Upper lobe of right lung (tissue), 1 donor: ENCODE measurements around the gene MSH2. TPM values are rescaled to one million over a fixed set of nuclear protein-coding genes. Genes with fewer than 3 reads are reported as not detected.

ENCODE experiments used
- ATAC-seq: fragments of 200-7000 bp; cut with Tn5 transposase; one replicate; pipeline ENCODE4 v1.9.1; 2020; ENCODE audit warnings: mild to moderate bottlenecking, moderate library complexity
- DNase-seq: peaks from one replicate; pipeline ENCODE4 v3.0.0-alpha.2; 2020
- H3K27ac ChIP-seq: fragments of 200-600 bp; one replicate; pipeline ENCODE4 v1.8.0; 2022
- H3K27me3 ChIP-seq: fragments of 200-600 bp; one replicate; pipeline ENCODE4 v1.8.0; 2022; ENCODE audit warnings: mild to moderate bottlenecking
- H3K36me3 ChIP-seq: fragments of 200-600 bp; one replicate; pipeline ENCODE4 v1.8.0; 2022
- H3K4me1 ChIP-seq: fragments of 200-600 bp; one replicate; pipeline ENCODE4 v1.8.0; 2022
- H3K4me3 ChIP-seq: fragments of 200-600 bp; one replicate; pipeline ENCODE4 v1.8.0; 2022; ENCODE audit warnings: mild to moderate bottlenecking
- H3K9me3 ChIP-seq: fragments of 200-600 bp; one replicate; pipeline ENCODE4 v1.8.0; 2022
- intact Hi-C: fragments of 100-400 bp; cut with DNase I; formaldehyde crosslinking; loops from one replicate; pipeline ENCODE4 v1.11.0; 2022
- total RNA-seq: library from RNA; stranded (reverse); fragmentation: NEBNext Ultra II Directional; extraction: Animal tissue kit (Norgen Biotek cat#: 25700); gene quantifications from one replicate; pipeline ENCODE4 v1.2.1, GENCODE V29; 2021
- TF ChIP-seq, protein P1 (sequence below): fragments of 200-600 bp; IDR thresholded peaks from one replicate; pipeline ENCODE4 v1.8.0; 2022; ENCODE audit warnings: antibody characterized with exemption
- donor health status: DM: no; HTN: yes; CAD: no; lungs with severe emphysema.

Gene MSH2
- total RNA-seq, 1 donor from 2014 or later = 13.3 TPM

DNA sequence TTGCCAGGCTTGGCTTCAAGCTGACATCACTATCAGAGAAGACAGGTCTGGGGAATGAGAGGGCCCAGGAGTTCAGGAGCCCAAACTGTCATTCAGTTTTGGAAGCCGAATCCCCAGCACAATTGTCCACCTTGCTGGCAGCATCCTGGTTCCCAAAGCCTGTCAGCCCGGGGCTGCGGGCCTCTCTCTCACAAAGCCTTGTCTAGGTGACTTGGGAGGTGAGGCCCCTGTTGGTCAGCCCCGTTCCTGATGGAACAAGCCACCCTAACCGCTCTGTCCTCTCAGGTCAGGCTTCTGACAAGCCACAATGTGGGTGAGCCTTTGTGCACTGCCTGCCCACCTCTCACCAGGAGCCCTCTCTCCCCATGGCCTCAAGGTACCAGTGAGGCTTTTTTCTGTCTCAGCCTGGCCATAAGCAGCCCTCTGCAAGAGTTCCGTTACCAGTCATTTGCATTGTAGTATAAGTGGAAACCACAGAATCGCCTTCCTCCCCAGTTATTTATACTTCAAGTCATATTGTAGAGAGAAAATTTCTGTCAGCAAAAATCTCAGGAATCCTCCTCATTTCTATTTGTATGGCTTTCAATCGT, 100.6 kb downstream of the MSH2 start:
- no peak overlapping the region for H3K27ac ChIP-seq
- H3K9me3 ChIP-seq = no peaks in the 10 kb centered on the region
- TF ChIP-seq, protein P1, sequence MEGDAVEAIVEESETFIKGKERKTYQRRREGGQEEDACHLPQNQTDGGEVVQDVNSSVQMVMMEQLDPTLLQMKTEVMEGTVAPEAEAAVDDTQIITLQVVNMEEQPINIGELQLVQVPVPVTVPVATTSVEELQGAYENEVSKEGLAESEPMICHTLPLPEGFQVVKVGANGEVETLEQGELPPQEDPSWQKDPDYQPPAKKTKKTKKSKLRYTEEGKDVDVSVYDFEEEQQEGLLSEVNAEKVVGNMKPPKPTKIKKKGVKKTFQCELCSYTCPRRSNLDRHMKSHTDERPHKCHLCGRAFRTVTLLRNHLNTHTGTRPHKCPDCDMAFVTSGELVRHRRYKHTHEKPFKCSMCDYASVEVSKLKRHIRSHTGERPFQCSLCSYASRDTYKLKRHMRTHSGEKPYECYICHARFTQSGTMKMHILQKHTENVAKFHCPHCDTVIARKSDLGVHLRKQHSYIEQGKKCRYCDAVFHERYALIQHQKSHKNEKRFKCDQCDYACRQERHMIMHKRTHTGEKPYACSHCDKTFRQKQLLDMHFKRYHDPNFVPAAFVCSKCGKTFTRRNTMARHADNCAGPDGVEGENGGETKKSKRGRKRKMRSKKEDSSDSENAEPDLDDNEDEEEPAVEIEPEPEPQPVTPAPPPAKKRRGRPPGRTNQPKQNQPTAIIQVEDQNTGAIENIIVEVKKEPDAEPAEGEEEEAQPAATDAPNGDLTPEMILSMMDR = no peak
- H3K36me3 ChIP-seq = no peaks in the 10 kb centered on the region
- ATAC-seq (no peak), DNase-seq (no peak)
- no peak overlapping the region for H3K4me3 ChIP-seq
- H3K27me3 ChIP-seq = no peaks in the 10 kb centered on the region
- intact Hi-C loops = no loop called here
- no peaks in the 10 kb centered on the region for H3K4me1 ChIP-seq

DNA sequence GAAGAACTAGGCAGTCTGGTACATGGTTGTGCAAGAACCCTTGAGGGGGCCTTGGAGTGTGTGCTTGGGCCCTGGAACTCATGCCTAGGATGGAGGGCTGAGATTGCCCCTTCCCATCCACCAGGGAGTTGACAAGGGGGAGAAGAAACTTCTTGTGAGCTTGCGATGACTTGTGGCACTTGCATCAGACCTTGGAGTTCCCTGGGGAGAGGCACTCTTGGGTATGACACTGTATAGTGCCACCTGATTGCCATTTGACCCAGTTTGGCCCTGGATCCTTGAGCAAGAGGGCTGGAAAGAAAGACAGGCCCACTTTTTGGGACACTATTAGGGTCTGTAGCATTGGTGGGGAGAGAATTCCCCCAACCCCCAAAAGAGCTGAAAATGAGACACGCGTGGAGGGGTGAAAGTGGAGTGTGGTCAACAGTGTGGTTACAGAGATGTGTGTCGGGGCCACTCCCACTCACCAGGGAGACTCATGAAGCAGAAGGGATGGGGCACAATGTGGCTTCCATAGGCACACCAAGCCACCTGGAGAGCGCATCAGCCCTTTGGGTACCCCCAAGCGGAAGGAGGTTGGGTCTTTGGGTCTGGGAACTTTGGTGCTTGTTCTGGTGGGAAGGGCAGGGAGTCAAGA, 101.3 kb downstream of the MSH2 start:
- intact Hi-C loops = no loop called here
- Histone ChIP-seq H3K4me1 (no peaks in the 10 kb centered on the region), H3K27ac (no peak overlapping the region), H3K9me3 (no peaks in the 10 kb centered on the region), H3K36me3 (no peaks in the 10 kb centered on the region), H3K4me3 (no peak overlapping the region), H3K27me3 (no peaks in the 10 kb centered on the region)
- TF ChIP-seq, protein P1 = no peak
- ATAC-seq = no peak
- DNase-seq = no peak

DNA sequence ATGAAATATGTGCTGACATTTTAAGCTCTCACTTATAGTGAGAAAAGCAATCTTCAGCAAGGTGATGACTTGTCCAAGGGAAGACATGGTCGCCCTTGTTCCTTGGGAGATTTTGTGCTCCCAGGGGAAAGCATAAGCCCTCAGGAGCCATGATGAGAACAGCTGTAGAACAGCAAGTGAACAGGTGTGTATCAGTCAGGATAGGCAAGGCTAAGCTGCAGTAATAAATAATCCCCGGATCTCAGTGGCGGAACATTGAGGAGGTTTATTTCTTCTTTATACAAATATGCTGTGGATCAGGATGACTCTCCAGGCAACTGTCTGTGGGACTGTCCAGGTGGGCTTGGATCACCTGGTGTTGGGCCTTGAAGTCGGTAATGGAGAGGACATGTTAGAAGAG, 103.1 kb downstream of the MSH2 start:
- H3K36me3 ChIP-seq = no peaks in the 10 kb centered on the region
- H3K27ac ChIP-seq = no peak overlapping the region
- DNase-seq = no peak
- intact Hi-C loops = no loop called here
- H3K4me1 ChIP-seq = no peaks in the 10 kb centered on the region
- TF ChIP-seq, protein P1 = no peak
- H3K9me3 ChIP-seq = no peaks in the 10 kb centered on the region
- H3K27me3 ChIP-seq = no peaks in the 10 kb centered on the region
- no peak for ATAC-seq
- no peak overlapping the region for H3K4me3 ChIP-seq

DNA sequence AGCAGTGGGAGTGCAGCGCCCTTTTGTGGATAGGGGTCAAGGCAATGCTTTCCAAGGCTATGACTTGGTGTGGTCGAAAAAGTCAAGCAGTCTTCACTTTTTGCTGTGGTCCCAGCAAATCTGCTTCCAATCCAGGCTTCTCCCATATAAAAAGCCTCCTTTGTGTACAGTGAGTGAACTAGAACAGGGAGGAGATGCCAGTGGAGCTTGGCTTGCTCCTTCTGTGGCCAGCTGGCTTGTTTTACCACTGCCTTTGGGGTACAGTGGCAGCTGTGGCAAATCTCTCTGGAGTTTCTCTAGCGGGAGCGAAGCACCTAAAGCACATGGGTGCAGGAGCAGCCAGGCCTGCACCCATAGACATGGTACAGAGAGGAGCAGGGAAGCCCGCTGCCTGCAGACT, 103.5 kb downstream of the MSH2 start:
- Histone ChIP-seq H3K9me3 (no peaks in the 10 kb centered on the region), H3K27me3 (no peaks in the 10 kb centered on the region), H3K36me3 (no peaks in the 10 kb centered on the region), H3K4me1 (no peaks in the 10 kb centered on the region), H3K27ac (no peak overlapping the region), H3K4me3 (no peak overlapping the region)
- intact Hi-C loops = no loop called here
- ATAC-seq (no peak), DNase-seq (no peak)
- TF ChIP-seq, protein P1 = no peak

DNA sequence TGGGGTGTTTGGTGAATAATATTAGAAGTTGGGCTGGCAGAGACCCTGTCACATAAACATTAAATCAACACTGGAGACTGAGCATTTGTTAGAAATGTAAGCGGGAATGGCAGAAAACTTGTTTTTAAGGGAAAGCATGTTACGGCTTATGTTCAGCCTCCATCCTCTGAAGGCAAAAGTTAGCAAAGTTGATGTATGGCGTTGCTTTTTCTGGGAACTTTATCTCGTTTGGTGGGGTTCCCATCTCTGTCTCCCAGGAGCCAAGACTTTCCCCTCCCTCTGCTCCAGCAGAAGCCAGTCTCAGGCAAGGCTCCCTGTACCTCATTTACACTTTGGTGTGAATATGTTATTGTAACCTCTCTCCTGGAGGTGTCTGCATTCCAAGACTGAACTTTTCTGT, 105.1 kb downstream of the MSH2 start:
- no peaks in the 10 kb centered on the region for H3K27me3 ChIP-seq
- no peak overlapping the region for H3K4me3 ChIP-seq
- H3K9me3 ChIP-seq = no peaks in the 10 kb centered on the region
- no peaks in the 10 kb centered on the region for H3K4me1 ChIP-seq
- H3K36me3 ChIP-seq = no peaks in the 10 kb centered on the region
- DNase-seq (no peak), ATAC-seq (no peak)
- intact Hi-C loops = no loop called here
- TF ChIP-seq, protein P1 = no peak
- H3K27ac ChIP-seq = no peak overlapping the region

DNA sequence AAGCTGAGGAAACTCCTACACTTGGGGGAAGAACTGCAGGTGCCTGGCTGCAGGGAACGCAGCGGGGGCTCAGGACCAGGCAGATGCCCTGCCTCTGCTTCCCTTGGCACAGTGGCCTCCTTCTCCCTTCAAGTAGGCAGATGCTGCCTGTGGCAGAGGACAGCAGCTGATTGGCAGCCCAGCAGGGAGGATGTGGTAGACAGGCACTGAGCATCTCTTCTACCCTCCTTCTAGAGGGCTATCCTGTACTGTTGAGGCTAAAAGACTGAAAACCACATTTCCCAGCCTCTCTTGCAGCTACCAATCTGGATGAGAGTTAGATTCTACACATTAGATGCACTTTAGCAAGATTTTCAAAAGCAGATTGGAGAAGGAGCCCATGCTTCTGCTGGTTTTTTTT, 105.7 kb downstream of the MSH2 start:
- DNase-seq (no peak), ATAC-seq (no peak)
- no peaks in the 10 kb centered on the region for H3K4me1 ChIP-seq
- TF ChIP-seq, protein P1 = no peak
- H3K27ac ChIP-seq = no peak overlapping the region
- H3K4me3 ChIP-seq = no peak overlapping the region
- H3K27me3 ChIP-seq = no peaks in the 10 kb centered on the region
- H3K36me3 ChIP-seq = no peaks in the 10 kb centered on the region
- intact Hi-C loops = no loop called here
- H3K9me3 ChIP-seq = no peaks in the 10 kb centered on the region
